Activated T-helper 1 cell treated with anti-CD3 and anti-CD28 coated beads, Interleukin-12 subunit alpha, Interleukin-12 subunit beta, Interleukin-2, Interleukin-4 antibody, amounts not matched to agents 30 ng/mL and 10 ng/mL and 1 ng/mL, durations not matched to agents 14 hours and 24 hours and 36 hours (primary cell): ENCODE data around the gene TMEM204. TPM values are rescaled to one million over a fixed set of nuclear protein-coding genes. Genes with fewer than 3 reads are reported as not detected.

ENCODE experiments used
- DNase-seq: peaks from one replicate; pipeline ENCODE4 v3.0.0; 2021; ENCODE audit warnings: low spot score
- H3K27ac Mint-ChIP-seq: one replicate; pipeline ENCODE4 v1.8.0; 2021; ENCODE audit warnings: mild to moderate bottlenecking, mixed read lengths
- H3K27me3 Mint-ChIP-seq: one replicate; pipeline ENCODE4 v1.8.0; 2022; ENCODE audit warnings: mild to moderate bottlenecking, moderate library complexity, mixed read lengths; ENCODE audit not compliant: insufficient read depth
- H3K36me3 Mint-ChIP-seq: one replicate; pipeline ENCODE4 v1.8.0; 2021; ENCODE audit warnings: low read depth, mixed read lengths
- H3K4me1 Mint-ChIP-seq: one replicate; pipeline ENCODE4 v1.8.0; 2021; ENCODE audit warnings: low read depth, mixed read lengths
- H3K4me3 Mint-ChIP-seq: one replicate; pipeline ENCODE4 v1.8.0; 2021; ENCODE audit warnings: mild to moderate bottlenecking, moderate library complexity, mixed read lengths
- H3K9me3 Mint-ChIP-seq: one replicate; pipeline ENCODE4 v1.8.0; 2021; ENCODE audit warnings: mixed read lengths
- intact Hi-C: fragments of 100-400 bp; cut with micrococcal nuclease; formaldehyde crosslinking; loops from one replicate; pipeline ENCODE4 v1.15.1; 2024
- total RNA-seq: library from RNA; stranded (reverse); gene quantifications from 2 replicates; pipeline ENCODE4 v1.2.3, GENCODE V29; 2022

The TMEM204 gene
- total RNA-seq, 1 donor from 2014 or later = 23.7 TPM

- no peak overlapping the region for H3K27ac Mint-ChIP-seq
- no peak for DNase-seq
- intact Hi-C loops = no loop called here
- peaks cover 3% of the 10 kb centered on the region for H3K27me3 Mint-ChIP-seq
- H3K4me3 Mint-ChIP-seq = no peak overlapping the region
- H3K4me1 Mint-ChIP-seq = no peaks in the 10 kb centered on the region
- H3K9me3 Mint-ChIP-seq = no peaks in the 10 kb centered on the region
- no peaks in the 10 kb centered on the region for H3K36me3 Mint-ChIP-seq
These were observed 14.8 kb upstream of the TMEM204 start for GRCh38 chr16:1518626-1519135.

- DNase-seq = no peak
- Mint-ChIP-seq H3K36me3 (no peaks in the 10 kb centered on the region), H3K9me3 (no peaks in the 10 kb centered on the region), H3K4me3 (no peak overlapping the region), H3K27ac (no peak overlapping the region), H3K4me1 (no peaks in the 10 kb centered on the region), H3K27me3 (peaks cover 2% of the 10 kb centered on the region)
- intact Hi-C loops = no loop called here
These were observed 13.6 kb upstream of the TMEM204 start for GRCh38 chr16:1519831-1520230.

- DNase-seq = no peak
- Mint-ChIP-seq H3K4me1 (no peaks in the 10 kb centered on the region), H3K9me3 (no peaks in the 10 kb centered on the region), H3K4me3 (no peak overlapping the region), H3K27ac (no peak overlapping the region), H3K27me3 (no peaks in the 10 kb centered on the region), H3K36me3 (no peaks in the 10 kb centered on the region)
- intact Hi-C loops = no loop called here
These were observed 13.0 kb upstream of the TMEM204 start for GRCh38 chr16:1520461-1520860.

GRCh38 chr16:1523581-1524245 is 9.8 kb upstream of the TMEM204 start:
- Mint-ChIP-seq H3K9me3 (no peaks in the 10 kb centered on the region), H3K36me3 (no peaks in the 10 kb centered on the region), H3K27me3 (no peaks in the 10 kb centered on the region), H3K4me3 (no peak overlapping the region), H3K27ac (no peak overlapping the region), H3K4me1 (peaks cover 4% of the 10 kb centered on the region)
- no peak for DNase-seq
- intact Hi-C loops = no loop called here

- no peak for DNase-seq
- H3K36me3 Mint-ChIP-seq = no peaks in the 10 kb centered on the region
- peaks cover 4% of the 10 kb centered on the region for H3K4me1 Mint-ChIP-seq
- no peaks in the 10 kb centered on the region for H3K27me3 Mint-ChIP-seq
- H3K9me3 Mint-ChIP-seq = no peaks in the 10 kb centered on the region
- no peak overlapping the region for H3K4me3 Mint-ChIP-seq
- intact Hi-C loops = no loop called here
- H3K27ac Mint-ChIP-seq = no peak overlapping the region
These were observed 9.1 kb upstream of the TMEM204 start for GRCh38 chr16:1524366-1524765.

GRCh38 chr16:1525871-1526607 is 7.4 kb upstream of the TMEM204 start:
- no peak for DNase-seq
- H3K4me1 Mint-ChIP-seq = peaks cover 4% of the 10 kb centered on the region
- no peaks in the 10 kb centered on the region for H3K9me3 Mint-ChIP-seq
- intact Hi-C loops = no loop called here
- H3K27ac Mint-ChIP-seq = no peak overlapping the region
- peaks cover 2% of the 10 kb centered on the region for H3K27me3 Mint-ChIP-seq
- H3K4me3 Mint-ChIP-seq = peak overlapping the region; percentile 15
- no peaks in the 10 kb centered on the region for H3K36me3 Mint-ChIP-seq

GRCh38 chr16:1526608-1527555 is 6.6 kb upstream of the TMEM204 start:
- peaks cover 4% of the 10 kb centered on the region for H3K4me1 Mint-ChIP-seq
- H3K9me3 Mint-ChIP-seq = no peaks in the 10 kb centered on the region
- intact Hi-C loops = no loop called here
- H3K27ac Mint-ChIP-seq = no peak overlapping the region
- no peak for DNase-seq
- peaks cover 2% of the 10 kb centered on the region for H3K27me3 Mint-ChIP-seq
- no peaks in the 10 kb centered on the region for H3K36me3 Mint-ChIP-seq
- H3K4me3 Mint-ChIP-seq = no peak overlapping the region

GRCh38 chr16:1527836-1528811 is 5.3 kb upstream of the TMEM204 start:
- Mint-ChIP-seq H3K4me1 (peaks cover 10% of the 10 kb centered on the region), H3K4me3 (peak overlapping the region; percentile 37), H3K27me3 (peaks cover 2% of the 10 kb centered on the region), H3K9me3 (no peaks in the 10 kb centered on the region), H3K36me3 (no peaks in the 10 kb centered on the region), H3K27ac (no peak overlapping the region)
- DNase-seq = no peak
- intact Hi-C loops = no loop called here

GRCh38 chr16:1528921-1529537 is 4.4 kb upstream of the TMEM204 start:
- intact Hi-C loops = no loop called here
- Mint-ChIP-seq H3K9me3 (no peaks in the 10 kb centered on the region), H3K27ac (peak overlapping the region; percentile 61), H3K36me3 (no peaks in the 10 kb centered on the region), H3K4me1 (peaks cover 14% of the 10 kb centered on the region), H3K4me3 (no peak overlapping the region), H3K27me3 (peaks cover 2% of the 10 kb centered on the region)
- DNase-seq = no peak

GRCh38 chr16:1530349-1530882 is 3.0 kb upstream of the TMEM204 start:
- intact Hi-C loops = loop anchor here (10.0 kb wide), 1 partner anchor 226 kb away; the partner anchor contains the start of gene UBE2I
- H3K4me1 Mint-ChIP-seq = peaks cover 23% of the 10 kb centered on the region
- no peak for DNase-seq
- H3K4me3 Mint-ChIP-seq = no peak overlapping the region
- peaks cover 2% of the 10 kb centered on the region for H3K27me3 Mint-ChIP-seq
- no peaks in the 10 kb centered on the region for H3K9me3 Mint-ChIP-seq
- H3K36me3 Mint-ChIP-seq = peaks cover 7% of the 10 kb centered on the region
- no peak overlapping the region for H3K27ac Mint-ChIP-seq

GRCh38 chr16:1530883-1531637 is 2.4 kb upstream of the TMEM204 start:
- H3K4me1 Mint-ChIP-seq = peaks cover 25% of the 10 kb centered on the region
- intact Hi-C loops = loop anchor here (10.0 kb wide), 1 partner anchor 226 kb away; the partner anchor contains the start of gene UBE2I
- no peak overlapping the region for H3K4me3 Mint-ChIP-seq
- no peak overlapping the region for H3K27ac Mint-ChIP-seq
- DNase-seq = no peak
- H3K36me3 Mint-ChIP-seq = peaks cover 10% of the 10 kb centered on the region
- H3K27me3 Mint-ChIP-seq = peaks cover 2% of the 10 kb centered on the region
- no peaks in the 10 kb centered on the region for H3K9me3 Mint-ChIP-seq
